Uterus (tissue), 4 donors: ENCODE results near the gene MAP1B. TPM values are rescaled to one million over a fixed set of nuclear protein-coding genes. Genes with fewer than 3 reads are reported as not detected.
"Not testable (repeated sequence)": the region's sequence is repeated elsewhere in the genome, so short reads cannot be mapped to it uniquely, and the experiment has no call there.

Experiments
- DNase-seq, 2 donors: peaks; one replicate each; pipeline ENCODE4 v3.0.0-alpha.2; 2019 to 2020
- H3K27ac ChIP-seq, 2 donors: fragments of 200-600 bp; sonication (generic); 1 replicate in 1 of 2; 2 replicates in 1 of 2; pipeline ENCODE4 v1.5.1; 2016 to 2018
- H3K27me3 ChIP-seq, 2 donors: fragments of 200-600 bp; sonication (generic); one replicate each; pipeline ENCODE4 v1.5.1; 2018 to 2019; ENCODE audit warnings: control low read depth in 1 of 2
- H3K36me3 ChIP-seq, 2 donors: fragments of 200-600 bp; sonication (generic); one replicate each; pipeline ENCODE4 v1.5.1; 2019; ENCODE audit warnings: control low read depth in 1 of 2
- H3K4me1 ChIP-seq, 2 donors: fragments of 200-600 bp; sonication (generic); one replicate each; pipeline ENCODE4 v1.5.1; 2018 to 2019; ENCODE audit warnings: control low read depth in 1 of 2
- H3K4me3 ChIP-seq, 2 donors: fragments of 200-600 bp; sonication (generic); 1 replicate in 1 of 2; 2 replicates in 1 of 2; pipeline ENCODE4 v1.5.1; 2018 to 2019; ENCODE audit warnings: mild to moderate bottlenecking in 1 of 2
- H3K9me3 ChIP-seq, 2 donors: fragments of 200-600 bp; sonication (generic); one replicate each; pipeline ENCODE4 v1.5.1; 2019; ENCODE audit warnings: control low read depth in 1 of 2
- CTCF ChIP-seq, 4 experiments: fragments of 200-600 bp in 2 of 4; fragments of 450-650 bp in 2 of 4; sonication (generic) in 2 of 4; IDR thresholded peaks; one replicate each; pipeline ENCODE4 v1.5.1; 2016 to 2019; ENCODE audit warnings: antibody characterized with exemption in 4 of 4, mild to moderate bottlenecking in 2 of 4, moderate library complexity in 1 of 4
- POLR2A ChIP-seq, 2 donors: fragments of 450-650 bp; IDR thresholded peaks; one replicate each; pipeline ENCODE4 v1.6.1; 2016; ENCODE audit warnings: antibody characterized with exemption in 2 of 2, mild to moderate bottlenecking in 1 of 2, moderate library complexity in 1 of 2
- intact Hi-C: fragments of 100-400 bp; cut with DNase I; formaldehyde crosslinking; loops from one replicate; pipeline ENCODE4 v1.15.1; 2023; ENCODE audit warnings: low total_unique reads
- total RNA-seq, 4 donors: library from RNA; depleted of rRNA in 3 of 4; stranded (reverse); fragments of >200 nt in 3 of 4; gene quantifications; one replicate each; pipeline versions ENCODE4 v1.1.0 to v1.2.4, GENCODE V29; 2014 to 2023
- donor health status: DM: yes; HTN: yes; CAD: no.

The MAP1B gene
- total RNA-seq, 4 donors from 2014 or later: 92.0 to 212 (median 132) TPM

- Histone ChIP-seq H3K27me3 (no peaks in the 10 kb centered on the region), H3K9me3 (no peaks in the 10 kb centered on the region), H3K4me1 (peaks cover 8 to 10% of the 10 kb centered on the region in 2 donors), H3K4me3 (peak overlapping the region; percentile 5 to 12), H3K36me3 (no peaks in the 10 kb centered on the region), H3K27ac (peak overlapping the region; percentile 78 to 81)
- TF ChIP-seq CTCF (IDR thresholded peaks at IDR 0.05) (no peak), POLR2A (IDR thresholded peaks at IDR 0.05) (no peak)
- peak; percentile 37 to 52 for DNase-seq
- intact Hi-C loops: no loop called here
These were observed 59.0 kb downstream of the MAP1B start for GRCh38 chr5:72166070-72166979.

- TF ChIP-seq CTCF (IDR thresholded peaks at IDR 0.05) (no peak), POLR2A (IDR thresholded peaks at IDR 0.05) (no peak)
- no peak overlapping the region for H3K4me3 ChIP-seq
- intact Hi-C loops: no loop called here
These were observed 60.0 kb downstream of the MAP1B start for GRCh38 chr5:72167257-72167656.

GRCh38 chr5:72167804-72168203 is 60.5 kb downstream of the MAP1B start:
- Histone ChIP-seq H3K4me3 (no peak overlapping the region), H3K9me3 (no peaks in the 10 kb centered on the region), H3K4me1 (peaks cover 8 to 10% of the 10 kb centered on the region in 2 donors), H3K36me3 (no peaks in the 10 kb centered on the region), H3K27me3 (no peaks in the 10 kb centered on the region), H3K27ac (peak overlapping the region; percentile 78 to 81)
- intact Hi-C loops: no loop called here
- DNase-seq: peak in 1 of 2 donors; percentile 66
- TF ChIP-seq CTCF (IDR thresholded peaks at IDR 0.05) (no peak), POLR2A (IDR thresholded peaks at IDR 0.05) (no peak)

More at GRCh38 chr5:72167257-72167656, 60.0 kb downstream of the MAP1B start:
- DNase-seq: no peak
- H3K36me3 ChIP-seq: no peaks in the 10 kb centered on the region
- H3K4me1 ChIP-seq: peaks cover 8 to 10% of the 10 kb centered on the region in 2 donors
- H3K27ac ChIP-seq: peak overlapping the region; percentile 78 to 81
- no peaks in the 10 kb centered on the region for H3K9me3 ChIP-seq
- no peaks in the 10 kb centered on the region for H3K27me3 ChIP-seq

- Histone ChIP-seq H3K4me1 (peaks cover 8 to 10% of the 10 kb centered on the region in 2 donors), H3K36me3 (no peaks in the 10 kb centered on the region), H3K27ac (no peak overlapping the region), H3K4me3 (no peak overlapping the region), H3K27me3 (no peaks in the 10 kb centered on the region), H3K9me3 (no peaks in the 10 kb centered on the region)
- intact Hi-C loops: no loop called here
- TF ChIP-seq POLR2A (IDR thresholded peaks at IDR 0.05) (no peak), CTCF (IDR thresholded peaks at IDR 0.05) (no peak)
- DNase-seq: no peak
These were observed 62.8 kb downstream of the MAP1B start for GRCh38 chr5:72170101-72170500.

GRCh38 chr5:72171181-72171580 is 63.9 kb downstream of the MAP1B start:
- H3K27ac ChIP-seq, H3K27me3 ChIP-seq, intact Hi-C loops, H3K4me3 ChIP-seq, H3K4me1 ChIP-seq, DNase-seq, H3K36me3 ChIP-seq, H3K9me3 ChIP-seq: not testable (repeated sequence)
